GM03348 (cell line): ENCODE data around the gene GALNT14.

Experiments used
- DNase-seq: peaks from one replicate; pipeline ENCODE4 v3.0.0; 2012; ENCODE audit warnings: low spot score

GALNT14 gene

GRCh38 chr2:30886080-30886479, 252.2 kb downstream of the GALNT14 start:
- DNase-seq = no peak

GRCh38 chr2:30883822-30884221, 254.4 kb downstream of the GALNT14 start:
- no peak for DNase-seq

DNA sequence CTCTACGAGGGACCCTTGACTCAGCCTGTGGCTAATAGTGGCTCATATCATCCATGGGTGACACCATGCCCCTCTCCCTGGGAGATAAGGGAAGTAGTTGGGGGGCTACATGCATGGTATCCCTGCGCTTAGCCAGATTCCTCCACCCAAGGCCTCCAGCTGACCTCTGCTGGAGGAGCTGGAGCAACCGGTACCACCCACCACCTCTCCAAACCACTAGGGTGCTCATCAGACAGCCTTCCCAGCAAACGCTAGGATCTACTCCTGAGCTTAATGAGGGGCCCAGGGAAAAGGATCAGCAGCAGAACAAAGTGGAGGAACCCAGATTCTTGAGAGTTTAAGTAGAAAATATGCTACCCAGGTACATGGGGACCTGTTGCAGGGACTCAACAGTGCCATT, 255.1 kb downstream of the GALNT14 start:
- DNase-seq = no peak

DNA sequence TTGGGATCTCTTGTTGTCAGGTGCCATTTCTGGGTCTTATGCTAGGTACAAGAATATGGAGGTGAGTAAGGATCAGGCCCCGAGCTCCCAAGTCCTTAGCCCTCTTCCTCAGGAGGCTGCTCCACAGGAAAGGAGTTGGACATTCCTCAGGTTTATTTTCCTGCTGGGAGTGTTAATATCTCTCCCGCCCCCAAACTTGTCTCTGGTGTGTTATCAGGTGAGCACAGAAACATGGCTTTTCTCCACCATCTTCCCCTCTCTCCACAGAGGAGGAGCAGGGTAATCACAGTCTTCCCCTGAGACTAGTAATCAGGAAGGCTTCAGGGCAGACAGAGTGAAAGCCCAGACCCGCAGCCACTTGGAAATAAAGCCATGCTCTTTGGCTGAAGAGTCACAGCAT, 257.7 kb downstream of the GALNT14 start:
- no peak for DNase-seq

- DNase-seq = no peak
Observed at GRCh38 chr2:30877833-30878232, 260.4 kb downstream of the GALNT14 start.

- no peak for DNase-seq
Observed at GRCh38 chr2:30872797-30873196, 265.4 kb downstream of the GALNT14 start.

GRCh38 chr2:30871980-30872789, 266.1 kb downstream of the GALNT14 start:
- no peak for DNase-seq

DNA sequence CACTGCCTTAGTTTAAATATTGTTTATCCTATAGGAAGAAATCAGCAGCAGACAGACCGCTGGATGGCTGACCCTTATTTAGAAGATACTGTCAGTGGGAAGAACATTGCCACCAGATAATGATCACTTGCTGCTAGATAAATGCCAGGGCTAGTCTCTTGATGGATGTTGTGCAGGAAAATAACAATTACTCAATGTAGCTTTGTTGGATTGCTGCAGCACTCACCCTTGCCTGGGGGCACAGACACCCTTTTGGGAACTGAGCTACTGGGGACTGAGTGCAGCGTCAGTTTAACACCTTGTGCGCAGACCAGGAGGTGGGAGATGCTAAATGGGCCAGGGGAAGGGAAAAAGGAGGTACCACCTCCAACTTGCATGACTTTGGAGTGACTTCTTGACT, 266.8 kb downstream of the GALNT14 start:
- DNase-seq = no peak

DNA sequence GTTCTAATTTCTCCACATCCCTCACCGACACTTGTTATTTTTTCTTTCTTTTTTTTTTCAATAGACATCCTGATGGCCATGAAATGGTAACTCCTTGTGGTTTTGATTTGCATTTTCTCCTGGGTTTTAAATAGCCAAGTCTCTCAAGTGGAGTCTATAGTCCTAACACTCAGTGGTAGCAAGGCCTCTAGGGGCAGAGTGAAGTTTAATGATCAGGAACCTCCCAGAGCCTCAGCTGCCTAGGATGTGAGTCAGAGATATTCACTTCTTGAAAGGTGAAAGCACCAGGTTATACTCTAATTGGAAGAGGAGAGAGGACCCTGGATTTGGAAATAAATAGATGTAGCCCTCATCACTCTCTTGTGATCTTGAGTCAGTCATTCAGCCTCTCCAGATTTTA, 268.3 kb downstream of the GALNT14 start:
- no peak for DNase-seq

- no peak for DNase-seq
Observed at GRCh38 chr2:30867385-30867784, 270.9 kb downstream of the GALNT14 start.

- no peak for DNase-seq
Observed at GRCh38 chr2:30866974-30867373, 271.3 kb downstream of the GALNT14 start.

- DNase-seq = no peak
Observed at GRCh38 chr2:30865892-30866681, 272.2 kb downstream of the GALNT14 start.

DNA sequence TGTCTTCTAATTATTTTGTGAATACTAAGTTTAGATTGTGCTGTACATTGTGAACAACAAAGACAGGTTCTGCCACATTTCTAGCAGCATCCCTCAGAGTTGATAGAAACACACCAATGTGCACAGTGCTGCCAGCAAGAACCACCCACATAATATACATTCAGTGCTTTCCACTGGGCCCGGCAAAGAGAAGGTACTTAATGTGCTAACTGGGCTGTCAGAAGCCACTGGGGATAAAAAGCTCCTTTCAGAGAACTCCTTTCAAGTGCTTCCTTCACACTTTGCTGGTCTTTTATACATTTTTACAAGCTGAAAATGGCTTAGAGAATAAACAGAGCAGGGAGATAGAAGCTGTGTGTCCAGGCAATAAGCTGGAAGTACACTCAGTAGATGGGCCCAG, 273.0 kb downstream of the GALNT14 start:
- no peak for DNase-seq

DNA sequence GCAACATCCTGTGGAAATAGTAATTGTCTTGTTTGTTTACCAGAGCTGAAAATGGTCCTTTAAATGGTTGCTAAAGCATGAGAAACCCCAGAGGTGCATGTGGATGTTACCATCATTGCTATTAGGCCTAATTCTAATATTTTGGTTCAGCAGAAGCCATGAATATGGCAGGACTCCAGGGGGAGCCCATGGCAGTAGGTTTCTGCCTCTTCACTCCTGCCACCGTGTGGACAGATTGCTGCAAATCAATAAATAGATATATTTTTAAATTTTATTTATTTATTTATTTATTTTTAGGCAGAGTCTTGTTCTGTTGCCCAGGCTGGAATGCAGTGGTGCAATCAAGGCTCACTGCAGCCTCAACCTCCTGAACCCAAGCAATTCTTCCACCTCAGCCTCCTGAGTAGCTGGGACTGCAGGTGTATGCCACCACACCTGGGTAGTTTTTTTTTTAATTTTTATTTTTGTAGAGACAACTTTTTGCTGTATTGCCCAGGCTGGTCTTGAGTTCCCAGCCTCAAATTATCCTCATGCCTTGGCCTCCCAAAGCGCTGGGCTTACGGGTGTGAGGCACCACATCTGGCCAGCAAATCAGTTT, 276.1 kb downstream of the GALNT14 start:
- DNase-seq = peak; percentile 77

GRCh38 chr2:30860726-30861125, 277.5 kb downstream of the GALNT14 start:
- DNase-seq = no peak
